Mesenchymal stem cell (in vitro differentiated cells and primary cell): ENCODE measurements around the gene TNS2.

Experiments used
- DNase-seq: peaks from one replicate; pipeline ENCODE4 v3.0.0-alpha.2; 2013
- H2AFZ ChIP-seq: one replicate; pipeline ENCODE4 v1.6.1; 2013; ENCODE audit warnings: low read depth, mild to moderate bottlenecking, control low read depth, inconsistent platforms, low read length, moderate library complexity
- H2AK5ac ChIP-seq: 2 replicates; pipeline ENCODE4 v1.6.1; 2013; ENCODE audit warnings: low read length, moderate library complexity, mild to moderate bottlenecking, inconsistent platforms; ENCODE audit not compliant: severe bottlenecking
- H2BK120ac ChIP-seq: one replicate; pipeline ENCODE4 v1.6.1; 2013; ENCODE audit warnings: low read depth, mild to moderate bottlenecking, inconsistent platforms, low read length, moderate library complexity
- H2BK12ac ChIP-seq, 2 experiments: one replicate each; pipeline ENCODE4 v1.6.1; 2013; ENCODE audit warnings: inconsistent platforms in 2 of 2, low read length in 2 of 2, mild to moderate bottlenecking in 2 of 2, moderate library complexity in 2 of 2, control low read depth in 1 of 2
- H2BK15ac ChIP-seq: one replicate; pipeline ENCODE4 v1.6.1; 2013; ENCODE audit warnings: mild to moderate bottlenecking, low read depth, inconsistent platforms; ENCODE audit not compliant: poor library complexity, severe bottlenecking
- H2BK5ac ChIP-seq: 2 replicates; pipeline ENCODE4 v1.6.1; 2013; ENCODE audit warnings: low read depth, mild to moderate bottlenecking, low read length, control low read depth, inconsistent platforms; ENCODE audit not compliant: poor library complexity, severe bottlenecking
- H3K14ac ChIP-seq, 2 experiments: one replicate each; pipeline ENCODE4 v1.6.1; 2013; ENCODE audit warnings: inconsistent platforms in 2 of 2, low read length in 2 of 2, control low read depth in 1 of 2, mild to moderate bottlenecking in 1 of 2, moderate library complexity in 1 of 2
- H3K18ac ChIP-seq, 2 experiments: one replicate each; pipeline ENCODE4 v1.6.1; 2013; ENCODE audit warnings: inconsistent platforms in 2 of 2, low read length in 2 of 2, control low read depth in 1 of 2, low read depth in 1 of 2, mild to moderate bottlenecking in 1 of 2
- H3K23ac ChIP-seq, 2 experiments: one replicate each; pipeline ENCODE4 v1.6.1; 2013; ENCODE audit warnings: inconsistent platforms in 2 of 2, low read length in 2 of 2, mild to moderate bottlenecking in 2 of 2, moderate library complexity in 2 of 2, control low read depth in 1 of 2
- H3K27ac ChIP-seq: 2 replicates; pipeline ENCODE4 v1.5.1; 2013; ENCODE audit warnings: mild to moderate bottlenecking, moderate library complexity, low read length, control low read depth, inconsistent platforms; ENCODE audit not compliant: poor library complexity, severe bottlenecking
- H3K27me3 ChIP-seq, 2 experiments: 2 replicates each; pipeline versions ENCODE4 v1.6.1 to v1.7.0; 2013; ENCODE audit warnings: low read length in 2 of 2, mild to moderate bottlenecking in 2 of 2, moderate library complexity in 2 of 2, control low read depth in 1 of 2, inconsistent platforms in 1 of 2; ENCODE audit not compliant: control insufficient read depth in 1 of 2, insufficient read depth in 1 of 2
- H3K36me3 ChIP-seq, 2 experiments: 2 replicates each; pipeline versions ENCODE4 v1.6.1 to v1.7.0; 2013; ENCODE audit warnings: low read length in 2 of 2, control low read depth in 1 of 2, inconsistent platforms in 1 of 2, low read depth in 1 of 2, mild to moderate bottlenecking in 1 of 2; ENCODE audit not compliant: insufficient read depth in 2 of 2, control insufficient read depth in 1 of 2
- H3K4ac ChIP-seq, 2 experiments: one replicate each; pipeline ENCODE4 v1.6.1; 2013; ENCODE audit warnings: inconsistent platforms in 2 of 2, low read length in 2 of 2, mild to moderate bottlenecking in 2 of 2, moderate library complexity in 2 of 2, control low read depth in 1 of 2, low read depth in 1 of 2
- H3K4me1 ChIP-seq: 2 replicates; pipeline ENCODE4 v1.6.1; 2013; ENCODE audit warnings: low read depth, low read length, control low read depth; ENCODE audit not compliant: control insufficient read depth, insufficient read depth
- H3K4me2 ChIP-seq: 2 replicates; pipeline ENCODE4 v1.6.1; 2013; ENCODE audit warnings: low read length, mild to moderate bottlenecking, inconsistent platforms; ENCODE audit not compliant: poor library complexity, severe bottlenecking
- H3K4me3 ChIP-seq, 2 experiments: 2 replicates each; pipeline versions ENCODE4 v1.5.1 to v1.7.0; 2013; ENCODE audit warnings: low read length in 2 of 2, mild to moderate bottlenecking in 2 of 2, control low read depth in 1 of 2, low read depth in 1 of 2; ENCODE audit not compliant: insufficient read depth in 1 of 2
- H3K79me1 ChIP-seq: replicated peaks from 2 replicates; pipeline ENCODE4 v1.6.1; 2013; ENCODE audit warnings: mild to moderate bottlenecking, control low read depth, low read length, inconsistent platforms; ENCODE audit not compliant: poor library complexity, severe bottlenecking
- H3K9ac ChIP-seq: 2 replicates; pipeline ENCODE4 v1.7.0; 2013; ENCODE audit warnings: mild to moderate bottlenecking, low read length, moderate library complexity
- H3K9me3 ChIP-seq: 2 replicates; pipeline ENCODE4 v1.7.0; 2013; ENCODE audit warnings: mild to moderate bottlenecking, low read length; ENCODE audit not compliant: control insufficient read depth
- H4K8ac ChIP-seq: one replicate; pipeline ENCODE4 v1.6.1; 2013; ENCODE audit warnings: inconsistent platforms, mild to moderate bottlenecking, low read length, moderate library complexity
- H4K91ac ChIP-seq: one replicate; pipeline ENCODE4 v1.6.1; 2013; ENCODE audit warnings: mild to moderate bottlenecking, low read length, inconsistent platforms
- WGBS: methylation state at CpG from one replicate; pipeline ENCODE4 v1.1.7; 2013; ENCODE audit warnings: mixed read lengths; 5-methylcytosine and 5-hydroxymethylcytosine counted together

The TNS2 gene

DNA sequence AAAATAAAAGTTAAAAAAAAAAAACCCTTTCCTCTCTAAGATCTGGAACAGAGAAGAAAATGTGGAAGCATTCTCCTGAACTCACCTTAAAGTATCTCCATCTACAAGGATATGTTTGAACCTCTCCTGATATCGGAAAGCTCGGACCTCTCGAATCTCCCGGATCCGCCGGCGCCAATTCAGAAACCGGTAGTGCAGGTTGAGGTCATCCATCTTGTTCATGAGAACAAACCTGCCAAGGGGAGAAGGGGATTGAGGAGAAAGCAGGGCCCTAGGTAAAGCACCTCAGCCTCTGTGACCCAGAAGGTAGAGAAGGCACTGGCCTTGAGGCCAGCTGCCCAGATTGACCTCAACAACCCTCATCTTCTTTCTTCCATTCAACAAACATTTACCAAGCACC lies 27.2 kb downstream of the TNS2 start:
- Histone ChIP-seq H3K9ac (no peak overlapping the region), H3K18ac (no peak overlapping the region), H3K27me3 (no peaks in the 10 kb centered on the region), H3K4ac (no peak overlapping the region), H3K4me2 (no peak overlapping the region), H2BK120ac (no peak overlapping the region), H3K9me3 (no peaks in the 10 kb centered on the region), H3K36me3 (peaks cover 38 to 39% of the 10 kb centered on the region in 2 experiments), H3K4me3 (no peak overlapping the region), H3K4me1 (peaks cover 8% of the 10 kb centered on the region), H2AFZ (no peak overlapping the region), H3K23ac (no peak overlapping the region), H2BK5ac (no peak overlapping the region), H4K8ac (no peak overlapping the region), H2BK15ac (no peak overlapping the region), H2AK5ac (no peak overlapping the region), H4K91ac (no peak overlapping the region), H3K79me1 (peaks cover 31% of the 10 kb centered on the region), H2BK12ac (no peak overlapping the region), H3K27ac (no peak overlapping the region), H3K14ac (no peak overlapping the region)
- no peak for DNase-seq
- WGBS = 99% methylated on average over 8 of the region's 8 CpGs

DNA sequence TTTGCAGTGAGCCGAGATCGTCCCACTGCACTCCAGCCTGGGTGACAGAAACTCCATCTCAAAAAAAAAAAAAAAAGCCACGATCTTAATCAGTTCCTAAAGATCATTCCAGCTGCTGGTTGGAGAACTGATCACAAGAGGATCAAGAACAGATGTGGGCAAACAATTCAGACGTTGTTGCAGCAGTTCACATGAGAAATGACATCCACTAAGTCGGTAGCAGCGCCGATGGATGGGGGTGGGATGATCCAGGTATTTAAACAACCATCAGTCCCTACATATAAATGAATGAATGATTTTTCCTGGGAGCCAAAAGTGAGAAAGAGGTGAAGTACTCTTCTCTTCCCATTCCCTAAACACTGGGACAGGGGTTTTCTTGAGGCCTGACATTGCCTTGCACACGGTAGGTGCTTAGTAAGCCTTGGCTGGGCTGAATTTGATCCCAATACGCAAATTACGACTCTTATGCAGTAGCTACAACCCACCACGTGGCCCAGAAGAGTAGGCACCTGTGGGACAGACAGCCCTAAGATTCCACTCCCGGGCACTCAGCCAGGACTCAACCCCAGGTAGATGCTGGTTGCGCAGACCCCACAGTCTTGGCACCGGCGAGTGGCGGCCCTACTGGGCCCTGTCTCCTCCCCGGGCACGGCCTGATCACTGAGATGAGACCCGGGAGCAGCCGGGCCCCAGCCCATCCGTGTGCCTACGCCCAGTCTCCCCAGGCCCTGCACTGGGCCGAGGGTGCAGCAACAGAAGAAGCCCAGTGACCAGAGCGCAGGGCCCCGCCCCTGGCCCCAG lies 28.8 kb downstream of the TNS2 start:
- DNase-seq = peak; percentile 50
- Histone ChIP-seq H2AK5ac (peak overlapping the region; percentile 72), H3K9me3 (no peaks in the 10 kb centered on the region), H3K36me3 (peaks cover 28 to 30% of the 10 kb centered on the region in 2 experiments), H3K23ac (peak overlapping the region in 1 of 2 experiments; percentile 19), H2AFZ (peak overlapping the region; percentile 39), H3K27ac (peak overlapping the region; percentile 79), H3K4me1 (peaks cover 5% of the 10 kb centered on the region), H4K91ac (peak overlapping the region; percentile 94), H3K18ac (peak overlapping the region; percentile 34 to 81), H3K14ac (peak overlapping the region in 1 of 2 experiments; percentile 85), H3K79me1 (peaks cover 28% of the 10 kb centered on the region), H4K8ac (peak overlapping the region; percentile 88), H3K4ac (peak overlapping the region; percentile 15 to 98), H2BK15ac (no peak overlapping the region), H3K4me3 (peak overlapping the region; percentile 68 to 85), H3K4me2 (peak overlapping the region; percentile 83), H2BK5ac (peak overlapping the region; percentile 10), H2BK12ac (no peak overlapping the region), H3K9ac (peak overlapping the region; percentile 88), H2BK120ac (peak overlapping the region; percentile 91), H3K27me3 (no peaks in the 10 kb centered on the region)
- WGBS = 23% methylated on average over 20 of the region's 25 CpGs

DNA sequence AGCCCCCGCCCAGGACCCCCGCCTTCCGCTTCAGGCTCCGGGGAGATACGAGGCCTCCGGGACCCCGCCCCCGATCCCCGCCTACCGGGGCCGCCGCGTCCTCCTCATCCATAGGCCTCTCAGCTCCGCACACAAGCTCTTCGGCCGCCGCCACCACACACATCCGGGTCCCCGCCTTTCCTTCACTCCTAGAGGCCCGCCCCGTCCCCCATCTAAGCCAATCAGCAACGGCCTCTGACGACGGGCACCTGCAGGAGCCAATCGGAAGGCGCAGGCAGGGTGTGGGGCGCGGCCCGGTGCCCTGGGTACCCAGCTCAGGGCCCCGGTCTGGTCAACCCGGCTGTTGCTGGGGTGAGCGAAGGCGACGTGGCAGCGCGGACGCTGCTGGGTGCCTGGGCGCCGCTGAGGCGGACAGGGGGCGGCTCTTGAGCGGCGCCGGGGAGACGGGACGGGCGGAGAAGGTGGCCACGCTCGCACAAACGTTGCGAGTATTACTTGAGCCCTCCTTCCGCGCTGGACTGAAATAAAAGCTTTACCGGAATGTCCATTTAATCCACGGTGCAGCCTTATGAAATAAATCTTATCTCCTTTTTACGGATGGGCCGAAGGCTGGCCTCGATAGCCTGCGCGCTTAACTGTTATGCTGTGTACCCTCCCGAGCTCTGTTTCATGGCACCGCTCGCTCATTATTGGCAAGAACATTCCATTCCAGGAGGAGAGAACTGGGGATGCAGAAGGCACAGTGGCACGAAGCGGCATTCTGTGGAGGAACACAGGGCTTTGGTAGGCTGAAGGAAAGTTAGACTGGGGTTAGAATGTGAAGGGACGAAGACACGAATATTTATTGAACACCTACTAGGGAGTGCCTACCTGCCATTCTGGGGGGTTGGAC lies 29.6 kb downstream of the TNS2 start, which contains the start of gene SPRYD3:
TSS of gene SPRYD3 (minus strand) at position 165 of the 892 bp plus-strand sequence. CDS start at position 108, 57 bp downstream.
- H4K8ac ChIP-seq = peak within 1 kb of the TSS; percentile 95
- peaks cover 25% of the 10 kb centered on the region for H3K79me1 ChIP-seq
- no peaks in the 10 kb centered on the region for H3K27me3 ChIP-seq
- H2AFZ ChIP-seq = peak within 1 kb of the TSS; percentile 63
- peak within 1 kb of the TSS; percentile 68 to 87 for H3K4me3 ChIP-seq
- peak within 1 kb of the TSS; percentile 93 to 99 for H3K18ac ChIP-seq
- peak within 1 kb of the TSS; percentile 96 for H3K27ac ChIP-seq
- peak within 1 kb of the TSS in 1 of 2 experiments; percentile 88 for H3K14ac ChIP-seq
- H3K4me1 ChIP-seq = peaks cover 5% of the 10 kb centered on the region
- peak within 1 kb of the TSS in 1 of 2 experiments; percentile 85 for H2BK12ac ChIP-seq
- peak within 1 kb of the TSS; percentile 80 to 98 for H3K4ac ChIP-seq
- peak within 1 kb of the TSS; percentile 91 for H2BK120ac ChIP-seq
- H3K4me2 ChIP-seq = peak within 1 kb of the TSS; percentile 83
- DNase-seq = peak; percentile 98
- peak within 1 kb of the TSS; percentile 72 for H2AK5ac ChIP-seq
- WGBS = 2% methylated on average over 62 of the region's 67 CpGs
- H3K9ac ChIP-seq = peak within 1 kb of the TSS; percentile 94
- peak within 1 kb of the TSS; percentile 95 for H4K91ac ChIP-seq
- H3K36me3 ChIP-seq = peaks cover 20 to 30% of the 10 kb centered on the region in 2 experiments
- no peaks in the 10 kb centered on the region for H3K9me3 ChIP-seq
- peak within 1 kb of the TSS in 1 of 2 experiments; percentile 73 for H3K23ac ChIP-seq
- peak within 1 kb of the TSS; percentile 34 for H2BK5ac ChIP-seq
- peak within 1 kb of the TSS; percentile 88 for H2BK15ac ChIP-seq
